C4-2B (cell line): Measurements from ENCODE around the gene HES2.
"Not testable (repeated sequence)": the region's sequence is repeated elsewhere in the genome, so short reads cannot be mapped to it uniquely, and the experiment has no call there.

Experiments used
- H3K27ac ChIP-seq: fragments of 450-650 bp; 2 replicates; pipeline ENCODE4 v1.5.1; 2017
- ZFX ChIP-seq: fragments of 450-650 bp; IDR thresholded peaks from 2 replicates; pipeline ENCODE4 v1.6.1; 2017
- TF ChIP-seq, protein P1 (sequence below): fragments of 450-650 bp; conservative IDR thresholded peaks from 2 replicates; pipeline ENCODE4 v1.5.1; 2017; ENCODE audit warnings: mild to moderate bottlenecking

Gene HES2

DNA sequence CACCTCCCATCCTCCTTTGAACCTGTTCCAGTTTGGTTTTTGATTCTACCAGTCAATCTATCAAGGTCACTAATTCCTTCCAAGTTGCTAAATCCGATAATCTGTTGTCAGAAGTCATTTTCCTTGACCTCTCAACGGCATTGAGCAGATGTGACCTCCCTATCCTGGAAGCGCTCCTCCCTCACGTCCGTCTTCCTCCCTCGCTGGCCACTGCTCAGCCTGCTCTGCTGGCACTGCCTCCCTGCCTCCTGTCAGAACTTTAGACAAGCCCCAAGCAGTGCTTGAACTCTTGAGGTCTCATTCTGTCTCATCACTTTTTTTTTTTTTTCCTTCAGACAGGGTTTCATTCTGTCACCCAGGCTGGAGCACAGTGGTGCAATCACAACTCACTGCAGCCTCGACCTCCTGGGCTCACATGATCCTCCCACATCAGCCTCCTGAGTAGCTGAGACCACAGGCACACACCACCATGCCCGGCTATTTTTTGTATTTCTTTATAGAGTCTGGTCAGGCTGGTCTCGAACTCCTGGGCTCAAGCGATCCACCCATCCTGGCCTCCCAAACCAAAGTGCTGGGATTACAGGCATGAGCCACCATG, 21.8 kb downstream of the HES2 start:
- TF ChIP-seq, protein P1, sequence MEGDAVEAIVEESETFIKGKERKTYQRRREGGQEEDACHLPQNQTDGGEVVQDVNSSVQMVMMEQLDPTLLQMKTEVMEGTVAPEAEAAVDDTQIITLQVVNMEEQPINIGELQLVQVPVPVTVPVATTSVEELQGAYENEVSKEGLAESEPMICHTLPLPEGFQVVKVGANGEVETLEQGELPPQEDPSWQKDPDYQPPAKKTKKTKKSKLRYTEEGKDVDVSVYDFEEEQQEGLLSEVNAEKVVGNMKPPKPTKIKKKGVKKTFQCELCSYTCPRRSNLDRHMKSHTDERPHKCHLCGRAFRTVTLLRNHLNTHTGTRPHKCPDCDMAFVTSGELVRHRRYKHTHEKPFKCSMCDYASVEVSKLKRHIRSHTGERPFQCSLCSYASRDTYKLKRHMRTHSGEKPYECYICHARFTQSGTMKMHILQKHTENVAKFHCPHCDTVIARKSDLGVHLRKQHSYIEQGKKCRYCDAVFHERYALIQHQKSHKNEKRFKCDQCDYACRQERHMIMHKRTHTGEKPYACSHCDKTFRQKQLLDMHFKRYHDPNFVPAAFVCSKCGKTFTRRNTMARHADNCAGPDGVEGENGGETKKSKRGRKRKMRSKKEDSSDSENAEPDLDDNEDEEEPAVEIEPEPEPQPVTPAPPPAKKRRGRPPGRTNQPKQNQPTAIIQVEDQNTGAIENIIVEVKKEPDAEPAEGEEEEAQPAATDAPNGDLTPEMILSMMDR: no peak
- TF ChIP-seq ZFX: no peak
- H3K27ac ChIP-seq: no peak overlapping the region

GRCh38 chr1:6396998-6397397, 22.7 kb downstream of the HES2 start:
- TF ChIP-seq, protein P1: no peak
- no peak overlapping the region for H3K27ac ChIP-seq

GRCh38 chr1:6395781-6396244, 23.9 kb downstream of the HES2 start:
- not testable (repeated sequence) for H3K27ac ChIP-seq

DNA sequence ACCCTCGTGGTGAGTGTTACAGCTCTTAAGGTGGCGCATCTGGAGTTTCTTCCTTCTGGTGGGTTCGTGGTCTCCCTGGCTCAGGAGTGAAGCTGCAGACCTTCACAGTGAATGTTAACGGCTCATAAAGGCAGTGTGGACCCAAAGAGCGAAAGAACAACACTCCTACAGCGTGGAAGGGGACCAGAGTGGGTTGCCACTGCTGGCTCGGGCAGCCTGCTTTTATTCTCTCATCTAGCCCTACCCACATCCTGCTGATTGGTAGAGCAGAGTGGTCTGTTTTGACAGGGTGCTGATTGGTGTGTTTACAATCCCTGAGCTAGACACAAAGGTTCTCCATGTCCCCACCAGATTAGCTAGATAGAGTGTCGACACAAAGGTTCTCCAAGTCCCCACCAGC, 24.6 kb downstream of the HES2 start:
- H3K27ac ChIP-seq: peak overlapping the region; percentile 87; the same call in 1 of the 2 replicates

- TF ChIP-seq, protein P1: no peak
- peak; percentile 62 for TF ChIP-seq ZFX
- peak within 1 kb of the TSS; percentile 87 for H3K27ac ChIP-seq
Observed at GRCh38 chr1:6393400-6394187, 26.1 kb downstream of the HES2 start, which contains the start of gene ACOT7. Gene ACOT7 (minus strand): TSS chr1:6393767. CDS start chr1:6393399, 368 bp downstream.

- TF ChIP-seq, protein P1: no peak
- TF ChIP-seq ZFX: peak; percentile 62; the same call in 1 of the 2 replicates
- H3K27ac ChIP-seq: peak overlapping the region; percentile 87
Observed at GRCh38 chr1:6392809-6393399, 26.8 kb downstream of the HES2 start.

DNA sequence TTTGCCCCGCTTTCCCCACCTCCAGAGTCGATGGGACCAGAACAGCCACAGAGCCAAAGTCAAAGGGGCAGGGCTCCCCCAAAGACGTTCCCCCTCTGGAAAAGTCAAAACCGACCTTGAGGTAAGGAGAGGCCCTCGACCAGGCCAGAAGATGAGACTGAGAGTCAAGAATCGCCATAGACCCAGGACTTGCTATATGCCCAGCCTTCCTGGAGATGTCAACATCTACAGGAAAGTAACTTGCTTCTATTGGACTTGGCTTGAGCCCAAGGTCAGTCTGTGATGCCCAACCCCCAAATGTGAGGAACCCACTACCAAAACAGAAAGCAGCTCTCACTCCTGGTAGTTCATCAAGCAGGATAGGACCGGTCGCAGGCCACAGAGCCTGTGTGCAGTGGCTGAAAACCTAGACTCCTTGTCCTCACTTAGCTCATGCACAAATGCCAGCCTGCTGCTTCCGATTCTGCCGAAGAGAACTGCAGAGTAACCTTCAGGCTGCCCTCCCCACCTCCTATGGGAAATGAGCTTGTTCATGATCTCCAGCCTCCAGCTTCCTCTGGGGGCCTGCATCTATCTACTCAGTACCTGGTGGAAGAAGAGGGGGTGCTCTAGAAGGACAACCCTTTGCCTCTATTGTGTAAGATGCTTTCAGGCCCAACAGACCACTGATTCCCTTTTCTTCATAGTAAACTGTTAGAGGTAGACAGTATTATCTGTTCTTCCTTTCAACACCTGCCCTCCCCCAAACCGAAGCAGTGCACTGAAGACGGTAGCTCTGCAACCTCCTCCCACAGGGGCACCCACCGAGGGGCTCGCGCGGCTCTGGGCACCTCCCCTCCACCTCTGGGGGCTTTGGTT, 27.5 kb downstream of the HES2 start:
- H3K27ac ChIP-seq: peak overlapping the region; percentile 87
- no peak for TF ChIP-seq ZFX
- TF ChIP-seq, protein P1: no peak

DNA sequence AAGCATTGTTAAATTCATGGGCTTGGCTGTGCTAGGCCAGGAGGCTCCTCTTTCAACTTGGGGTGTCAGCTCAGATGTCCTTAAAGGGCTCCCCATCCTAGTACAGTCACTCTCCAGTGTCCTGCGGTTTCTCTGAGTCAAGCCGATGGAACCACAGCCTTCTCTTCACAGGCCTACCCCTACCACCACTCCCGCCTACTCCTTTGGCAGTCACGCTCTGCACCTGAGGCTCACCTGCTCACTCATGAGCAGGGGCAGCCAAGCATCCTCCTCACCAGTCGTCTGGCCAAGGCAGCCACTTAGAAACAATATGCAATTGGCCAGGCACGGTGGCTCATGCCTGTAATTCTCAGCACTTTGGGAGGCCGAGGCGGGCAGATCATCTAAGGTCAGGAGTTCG, 29.7 kb downstream of the HES2 start:
- TF ChIP-seq, protein P1: no peak
- TF ChIP-seq ZFX: no peak
- no peak overlapping the region for H3K27ac ChIP-seq
